K562 (cell line): ENCODE measurements around the gene ASIP. TPM values are rescaled to one million over a fixed set of nuclear protein-coding genes. Genes with fewer than 3 reads are reported as not detected.

Source experiments
- ATAC-seq: fragments of 200-7000 bp; cut with Tn5 transposase; 3 replicates; pipeline ENCODE4 v1.9.1; 2020; ENCODE audit warnings: moderate library complexity
- BruUV-seq: library from RNA; stranded (reverse); fragments of 400-500 nt; replicated peaks from 2 replicates; lab custom pipeline; 2021; lab: Mats Ljungman, UMichigan
- CTCF ChIA-PET: fragments of 300-600 bp; formaldehyde crosslinking; extraction: SDS; loops from one replicate; lab custom pipeline; 2021; ENCODE audit warnings: low intra/inter-chr PET ratio; lab: Yijun Ruan, JAX
- POLR2A ChIA-PET: fragments of 300-600, 350-650 bp; sonication (Branson Sonifier 250); formaldehyde crosslinking; extraction: SDS; loops from one replicate; lab custom pipeline; 2021; ENCODE audit warnings: antibody characterized with exemption, inconsistent platforms; lab: Yijun Ruan, JAX
- DNase-seq, 4 experiments: peaks; one replicate each; pipeline versions ENCODE4 v3.0.0 to v3.0.0-alpha.2; 2011 to 2018; ENCODE audit warnings: low spot score in 3 of 4, mixed read lengths in 3 of 4; ENCODE audit errors: extremely low read depth in 1 of 4
- FAIRE-seq: peaks from 2 replicates; lab custom pipeline; 2011; peaks lifted over from hg19 to GRCh38; lab: Jason Lieb, UNC
- H2AFZ ChIP-seq: 2 replicates; pipeline ENCODE4 v1.6.0; 2011; ENCODE audit warnings: low read depth, low read length, control low read depth, inconsistent platforms
- H3K27ac ChIP-seq: fragments of 200-600 bp; 3 replicates; pipeline ENCODE4 v1.8.0; 2011; ENCODE audit warnings: low read depth, mild to moderate bottlenecking, control low read depth, inconsistent platforms, low read length, moderate library complexity, mixed read lengths; ENCODE audit errors: extremely low read depth
- H3K27me3 ChIP-seq, 2 experiments: fragments of 300-600 bp in 1 of 2; 2 replicates in 1 of 2; 3 replicates in 1 of 2; pipeline versions ENCODE4 v1.6.0 to v1.8.0; 2011; ENCODE audit warnings: inconsistent platforms in 2 of 2, low read length in 2 of 2, mild to moderate bottlenecking in 1 of 2, mixed read lengths in 1 of 2, moderate library complexity in 1 of 2; ENCODE audit not compliant: control insufficient read depth in 2 of 2, insufficient read depth in 2 of 2
- H3K36me3 ChIP-seq: fragments of 300-600 bp; 3 replicates; pipeline ENCODE4 v1.8.0; 2011; ENCODE audit warnings: mild to moderate bottlenecking, low read length, inconsistent platforms; ENCODE audit not compliant: control insufficient read depth, insufficient read depth
- H3K4me1 ChIP-seq, 2 experiments: fragments of 200-600 bp in 1 of 2; replicated peaks in 1 of 2; 2 replicates in 1 of 2; 3 replicates in 1 of 2; pipeline versions ENCODE4 v1.5.1 to v1.8.0; 2011; ENCODE audit warnings: inconsistent platforms in 2 of 2, low read length in 2 of 2, mild to moderate bottlenecking in 1 of 2, mixed read lengths in 1 of 2, moderate library complexity in 1 of 2; ENCODE audit not compliant: control insufficient read depth in 2 of 2, insufficient read depth in 2 of 2
- H3K4me2 ChIP-seq: 2 replicates; pipeline ENCODE4 v1.6.1; 2011; ENCODE audit warnings: low read length, control low read depth, inconsistent platforms, mixed read lengths; ENCODE audit not compliant: insufficient read depth
- H3K4me3 ChIP-seq: fragments of 200-600 bp; sonication (generic), shearing (Covaris generic); 2 replicates; pipeline ENCODE4 v1.5.1; 2016; ENCODE audit warnings: control low read depth, inconsistent platforms
- H3K79me2 ChIP-seq: fragments of 200-600 bp; 3 replicates; pipeline ENCODE4 v1.8.0; 2011; ENCODE audit warnings: low read length, inconsistent platforms; ENCODE audit not compliant: control insufficient read depth, insufficient read depth
- H3K9ac ChIP-seq, 2 experiments: 2 replicates each; pipeline versions ENCODE4 v1.6.0 to v1.6.1; 2011; ENCODE audit warnings: low read depth in 2 of 2, low read length in 2 of 2, control low read depth in 1 of 2, inconsistent platforms in 1 of 2, mild to moderate bottlenecking in 1 of 2, mixed read lengths in 1 of 2; ENCODE audit not compliant: insufficient read depth in 1 of 2
- H3K9me1 ChIP-seq: one replicate; pipeline ENCODE4 v1.6.0; 2011; ENCODE audit warnings: inconsistent platforms, mild to moderate bottlenecking, low read length, moderate library complexity; ENCODE audit not compliant: control insufficient read depth, insufficient read depth
- H3K9me3 ChIP-seq: replicated peaks from 2 replicates; pipeline ENCODE4 v1.5.1; 2011; ENCODE audit warnings: low read depth, low read length, inconsistent platforms; ENCODE audit not compliant: control insufficient read depth, insufficient read depth
- H4K20me1 ChIP-seq: replicated peaks from 2 replicates; pipeline ENCODE4 v1.6.1; 2011; ENCODE audit warnings: low read length, inconsistent platforms, mixed read lengths; ENCODE audit not compliant: control insufficient read depth, insufficient read depth
- ELF4 ChIP-seq: fragments of 450-650 bp; formaldehyde crosslinking; IDR thresholded peaks from 2 replicates; pipeline ENCODE4 v1.4.0; 2022; ENCODE audit warnings: missing genetic modification characterization
- FOXA3 ChIP-seq, 2 experiments: fragments of 450-650 bp in 1 of 2; sonication (generic) in 1 of 2; formaldehyde crosslinking; IDR thresholded peaks in 1 of 2; conservative IDR thresholded peaks in 1 of 2; 2 replicates each; pipeline versions ENCODE4 v1.4.0 to v1.8.0; 2020 to 2022; ENCODE audit warnings: mild to moderate bottlenecking in 2 of 2, missing genetic modification reagents in 1 of 2
- GABPA ChIP-seq: fragments of 200-800 bp; sonication (Bioruptor generic); conservative IDR thresholded peaks from 2 replicates; pipeline ENCODE4 v1.6.1; 2016; ENCODE audit warnings: low read depth, missing genetic modification characterization, missing compliant biosample characterization
- ILK ChIP-seq: fragments of 450-650 bp; IDR thresholded peaks from 2 replicates; pipeline ENCODE4 v1.6.1; 2016; ENCODE audit warnings: missing genetic modification characterization, low read depth, mild to moderate bottlenecking, missing compliant biosample characterization, moderate library complexity, borderline replicate concordance
- NFRKB ChIP-seq: fragments of 450-650 bp; IDR thresholded peaks from 2 replicates; pipeline ENCODE4 v1.6.1; 2016; ENCODE audit warnings: low read depth
- U2AF2 ChIP-seq: fragments of 200-400 bp; formaldehyde crosslinking; optimal IDR thresholded peaks from 2 replicates; pipeline ENCODE3; 2017; ENCODE audit warnings: low read depth, mild to moderate bottlenecking, low read length
- ZFP36 ChIP-seq: fragments of 150-350 bp; IDR thresholded peaks from 2 replicates; pipeline ENCODE4 v1.6.1; 2018; ENCODE audit warnings: low read length, low read depth; ENCODE audit not compliant: partially characterized antibody
- ZNF785 ChIP-seq: fragments of 250-450 bp; sonication (Bioruptor Pico); IDR thresholded peaks from 2 replicates; pipeline ENCODE4 v1.4.0; 2020; ENCODE audit warnings: mild to moderate bottlenecking
- WGBS: fragments of 100-300 bp; shearing (Covaris generic); methylation state at CpG from one replicate; pipeline ENCODE4 v1.1.6; 2016; ENCODE audit warnings: low coverage, mixed read lengths; ENCODE audit not compliant: insufficient coverage; ENCODE audit errors: missing lambda C conversion rate; 5-methylcytosine and 5-hydroxymethylcytosine counted together
- in situ Hi-C: fragments of 300-500 bp; cut with MboI; formaldehyde crosslinking; loops from 4 replicates; pipeline ENCODE4 v1.15.0; 2018; ENCODE audit warnings: inconsistent platforms, mixed read lengths
- intact Hi-C: fragments of 100-400 bp; cut with micrococcal nuclease; formaldehyde crosslinking; loops from 2 replicates; pipeline ENCODE4 v1.14.2; 2022
- polyA plus RNA-seq, 8 experiments: library from polyadenylated mRNA; depleted of rRNA in 4 of 8; stranded (reverse) in 5 of 8; unstranded in 3 of 8; fragments of >200 nt; fragmentation: Nextera tagmentation in 2 of 8; fragmentation: Illumina TruSeq in 1 of 8; extraction: Ambion mirVana in 2 of 8; extraction: Trizol in 1 of 8; gene quantifications; 2 replicates each; pipeline versions ENCODE4 v1.2.1 to v1.2.3, GENCODE V29; 2011 to 2014; ENCODE audit warnings: inconsistent platforms in 1 of 8, missing spikeins in 1 of 8
- total RNA-seq, 7 experiments: library from RNA; depleted of rRNA in 6 of 7; stranded (reverse); fragments of >200 nt in 6 of 7; fragmentation: Illumina TruSeq in 2 of 7; extraction: Trizol in 2 of 7; gene quantifications; 2 replicates each; pipeline versions ENCODE4 v1.2.1 to v1.2.3, GENCODE V29; 2011 to 2021; ENCODE audit warnings: low replicate concordance in 1 of 7
- TF ChIP-seq, protein P1 (sequence below): sonication (generic); formaldehyde crosslinking; IDR thresholded peaks from 2 replicates; pipeline ENCODE4 v1.8.1; 2023; ENCODE audit warnings: mild to moderate bottlenecking, missing genetic modification reagents
- TF ChIP-seq, protein P2 (sequence below): fragments of 450-650 bp; IDR thresholded peaks from 2 replicates; pipeline ENCODE4 v1.6.1; 2017; ENCODE audit warnings: antibody characterized with exemption
- TF ChIP-seq, protein P3 (sequence below), 2 experiments: IDR thresholded peaks in 1 of 2; conservative IDR thresholded peaks in 1 of 2; 2 replicates each; pipeline ENCODE4 v1.6.1; 2016; ENCODE audit warnings: low read depth in 2 of 2, mild to moderate bottlenecking in 1 of 2, missing compliant biosample characterization in 1 of 2, missing genetic modification characterization in 1 of 2, moderate library complexity in 1 of 2
- TF ChIP-seq, protein P4 (sequence below): fragments of 200-400 bp; formaldehyde crosslinking; IDR thresholded peaks from 2 replicates; pipeline ENCODE4 v1.6.1; 2017; ENCODE audit warnings: mild to moderate bottlenecking, low read depth, low read length, moderate library complexity

Gene ASIP
- total and polyA plus RNA-seq, 9 of the 15 experiments (the other 6 are each of a cell fraction or from before 2014, with no cell fraction given), result not detected

DNA sequence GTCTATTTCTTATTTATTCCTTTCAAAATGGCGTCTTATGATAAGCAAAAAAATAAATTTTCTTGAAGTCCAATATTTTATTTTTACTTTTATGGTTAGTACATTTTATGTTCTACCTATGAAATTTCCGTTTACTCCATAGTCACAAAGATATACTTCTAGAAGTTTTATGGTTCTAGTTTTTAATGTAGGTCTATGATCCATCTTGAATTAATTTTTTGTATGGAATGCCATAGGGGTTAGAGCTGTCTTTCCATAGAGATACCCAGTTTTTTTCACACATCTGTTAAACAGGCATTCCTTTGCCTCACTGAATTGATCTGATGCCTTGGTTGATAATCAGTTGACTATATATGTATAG, 24.9 kb upstream of the ASIP start:
- FAIRE-seq (no peak), ATAC-seq (no peak), DNase-seq (no peak)
- peaks cover 5 to 6% of the 10 kb centered on the region in 2 experiments; a peak in 3 of 5 replicates for H3K4me1 ChIP-seq
- peak overlapping the region; percentile 64 to 92 for H3K9ac ChIP-seq
- H3K4me3 ChIP-seq, result peak overlapping the region; percentile 30
- H3K9me3 ChIP-seq, result no peaks in the 10 kb centered on the region
- peak overlapping the region; percentile 69; the same call in 1 of the 3 replicates for H3K27ac ChIP-seq
- H3K4me2 ChIP-seq, result peak overlapping the region; percentile 39; the same call in 1 of the 2 replicates
- ChIA-PET POLR2A (interaction anchor here (1.2 kb wide), 1 partner anchor 320 kb away, joined by 3 read pairs; no protein-coding TSS in a partner anchor), CTCF (no interaction called here)
- no peaks in the 10 kb centered on the region for H3K27me3 ChIP-seq
- H2AFZ ChIP-seq, result peak overlapping the region; percentile 98
- 4% methylated on average over 2 of the region's 2 CpGs for WGBS
- in situ Hi-C loops (loop anchor here (5.0 kb wide), 1 partner anchor 36 kb away; no protein-coding TSS in a partner anchor), intact Hi-C loops (no loop called here)
- no peaks in the 10 kb centered on the region for H3K36me3 ChIP-seq
- H4K20me1 ChIP-seq, result no peaks in the 10 kb centered on the region
- no peaks in the 10 kb centered on the region for H3K79me2 ChIP-seq
- no peaks in the 10 kb centered on the region for H3K9me1 ChIP-seq
- no TSS peak for BruUV-seq
- TF ChIP-seq NFRKB (0 out of 2 replicates have a peak, but pooled peaks have one; percentile 54), ELF4 (CRISPR knock-in tag) (no peak), FOXA3 (CRISPR knock-in tag; conservative IDR thresholded peaks at IDR 0.05 in 1 of 2, IDR thresholded peaks at IDR 0.05 in 1 of 2) (no peak), U2AF2 (no peak), GABPA (tag) (no peak), ZFP36 (no peak), ILK (tag) (no peak), ZNF785 (no peak)
- TF ChIP-seq, protein P1, sequence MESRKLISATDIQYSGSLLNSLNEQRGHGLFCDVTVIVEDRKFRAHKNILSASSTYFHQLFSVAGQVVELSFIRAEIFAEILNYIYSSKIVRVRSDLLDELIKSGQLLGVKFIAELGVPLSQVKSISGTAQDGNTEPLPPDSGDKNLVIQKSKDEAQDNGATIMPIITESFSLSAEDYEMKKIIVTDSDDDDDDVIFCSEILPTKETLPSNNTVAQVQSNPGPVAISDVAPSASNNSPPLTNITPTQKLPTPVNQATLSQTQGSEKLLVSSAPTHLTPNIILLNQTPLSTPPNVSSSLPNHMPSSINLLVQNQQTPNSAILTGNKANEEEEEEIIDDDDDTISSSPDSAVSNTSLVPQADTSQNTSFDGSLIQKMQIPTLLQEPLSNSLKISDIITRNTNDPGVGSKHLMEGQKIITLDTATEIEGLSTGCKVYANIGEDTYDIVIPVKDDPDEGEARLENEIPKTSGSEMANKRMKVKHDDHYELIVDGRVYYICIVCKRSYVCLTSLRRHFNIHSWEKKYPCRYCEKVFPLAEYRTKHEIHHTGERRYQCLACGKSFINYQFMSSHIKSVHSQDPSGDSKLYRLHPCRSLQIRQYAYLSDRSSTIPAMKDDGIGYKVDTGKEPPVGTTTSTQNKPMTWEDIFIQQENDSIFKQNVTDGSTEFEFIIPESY (CRISPR knock-in tag), result no peak
- TF ChIP-seq, protein P2, sequence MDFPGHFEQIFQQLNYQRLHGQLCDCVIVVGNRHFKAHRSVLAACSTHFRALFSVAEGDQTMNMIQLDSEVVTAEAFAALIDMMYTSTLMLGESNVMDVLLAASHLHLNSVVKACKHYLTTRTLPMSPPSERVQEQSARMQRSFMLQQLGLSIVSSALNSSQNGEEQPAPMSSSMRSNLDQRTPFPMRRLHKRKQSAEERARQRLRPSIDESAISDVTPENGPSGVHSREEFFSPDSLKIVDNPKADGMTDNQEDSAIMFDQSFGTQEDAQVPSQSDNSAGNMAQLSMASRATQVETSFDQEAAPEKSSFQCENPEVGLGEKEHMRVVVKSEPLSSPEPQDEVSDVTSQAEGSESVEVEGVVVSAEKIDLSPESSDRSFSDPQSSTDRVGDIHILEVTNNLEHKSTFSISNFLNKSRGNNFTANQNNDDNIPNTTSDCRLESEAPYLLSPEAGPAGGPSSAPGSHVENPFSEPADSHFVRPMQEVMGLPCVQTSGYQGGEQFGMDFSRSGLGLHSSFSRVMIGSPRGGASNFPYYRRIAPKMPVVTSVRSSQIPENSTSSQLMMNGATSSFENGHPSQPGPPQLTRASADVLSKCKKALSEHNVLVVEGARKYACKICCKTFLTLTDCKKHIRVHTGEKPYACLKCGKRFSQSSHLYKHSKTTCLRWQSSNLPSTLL, result no peak
- TF ChIP-seq, protein P3, sequence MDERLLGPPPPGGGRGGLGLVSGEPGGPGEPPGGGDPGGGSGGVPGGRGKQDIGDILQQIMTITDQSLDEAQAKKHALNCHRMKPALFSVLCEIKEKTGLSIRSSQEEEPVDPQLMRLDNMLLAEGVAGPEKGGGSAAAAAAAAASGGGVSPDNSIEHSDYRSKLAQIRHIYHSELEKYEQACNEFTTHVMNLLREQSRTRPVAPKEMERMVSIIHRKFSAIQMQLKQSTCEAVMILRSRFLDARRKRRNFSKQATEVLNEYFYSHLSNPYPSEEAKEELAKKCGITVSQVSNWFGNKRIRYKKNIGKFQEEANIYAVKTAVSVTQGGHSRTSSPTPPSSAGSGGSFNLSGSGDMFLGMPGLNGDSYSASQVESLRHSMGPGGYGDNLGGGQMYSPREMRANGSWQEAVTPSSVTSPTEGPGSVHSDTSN (CRISPR knock-in tag; IDR thresholded peaks at IDR 0.05; ENCODE audit: low read depth), result no peak
- TF ChIP-seq, protein P3 (tag; conservative IDR thresholded peaks at IDR 0.05; ENCODE audit: low read depth), result peak; percentile 19; the same call in 1 of the 2 replicates
- TF ChIP-seq, protein P4, sequence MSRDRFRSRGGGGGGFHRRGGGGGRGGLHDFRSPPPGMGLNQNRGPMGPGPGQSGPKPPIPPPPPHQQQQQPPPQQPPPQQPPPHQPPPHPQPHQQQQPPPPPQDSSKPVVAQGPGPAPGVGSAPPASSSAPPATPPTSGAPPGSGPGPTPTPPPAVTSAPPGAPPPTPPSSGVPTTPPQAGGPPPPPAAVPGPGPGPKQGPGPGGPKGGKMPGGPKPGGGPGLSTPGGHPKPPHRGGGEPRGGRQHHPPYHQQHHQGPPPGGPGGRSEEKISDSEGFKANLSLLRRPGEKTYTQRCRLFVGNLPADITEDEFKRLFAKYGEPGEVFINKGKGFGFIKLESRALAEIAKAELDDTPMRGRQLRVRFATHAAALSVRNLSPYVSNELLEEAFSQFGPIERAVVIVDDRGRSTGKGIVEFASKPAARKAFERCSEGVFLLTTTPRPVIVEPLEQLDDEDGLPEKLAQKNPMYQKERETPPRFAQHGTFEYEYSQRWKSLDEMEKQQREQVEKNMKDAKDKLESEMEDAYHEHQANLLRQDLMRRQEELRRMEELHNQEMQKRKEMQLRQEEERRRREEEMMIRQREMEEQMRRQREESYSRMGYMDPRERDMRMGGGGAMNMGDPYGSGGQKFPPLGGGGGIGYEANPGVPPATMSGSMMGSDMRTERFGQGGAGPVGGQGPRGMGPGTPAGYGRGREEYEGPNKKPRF, result no peak
